ENCODE results near the gene TMEM167A. TPM values are rescaled to one million over a fixed set of nuclear protein-coding genes. Genes with fewer than 3 reads are reported as not detected.
A peak's percentile ranks its signal among the peaks of the same experiment; 100 is the strongest.

Gene TMEM167A
- total and polyA plus RNA-seq, 2 donors (not counting 1 experiment from before 2014, with no cell fraction given), result 54.0 to 89.0 TPM

DNA sequence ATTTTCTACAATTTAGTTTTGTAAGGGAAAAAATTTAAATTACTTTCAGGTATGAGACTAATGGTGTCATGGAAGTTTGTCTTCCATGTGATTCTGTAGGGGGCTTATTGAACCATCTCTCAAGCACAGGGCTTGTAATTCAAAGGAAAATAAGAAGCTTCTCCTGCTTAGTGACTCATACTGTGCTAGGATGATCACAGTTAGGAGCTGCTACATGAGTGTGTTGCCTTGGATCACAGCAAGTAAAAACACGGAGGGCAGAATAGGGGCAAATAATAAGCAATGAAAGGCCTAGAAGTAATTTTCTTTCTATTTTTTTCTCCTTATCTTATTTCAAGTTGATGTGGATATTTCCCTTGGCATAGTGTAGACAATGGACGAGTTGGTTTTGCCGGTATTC is 28.9 kb downstream of the TMEM167A start:
- H3K9ac ChIP-seq (ENCODE audit: insufficient read depth, low read length), result no peak overlapping the region
- TF ChIP-seq, protein P1, sequence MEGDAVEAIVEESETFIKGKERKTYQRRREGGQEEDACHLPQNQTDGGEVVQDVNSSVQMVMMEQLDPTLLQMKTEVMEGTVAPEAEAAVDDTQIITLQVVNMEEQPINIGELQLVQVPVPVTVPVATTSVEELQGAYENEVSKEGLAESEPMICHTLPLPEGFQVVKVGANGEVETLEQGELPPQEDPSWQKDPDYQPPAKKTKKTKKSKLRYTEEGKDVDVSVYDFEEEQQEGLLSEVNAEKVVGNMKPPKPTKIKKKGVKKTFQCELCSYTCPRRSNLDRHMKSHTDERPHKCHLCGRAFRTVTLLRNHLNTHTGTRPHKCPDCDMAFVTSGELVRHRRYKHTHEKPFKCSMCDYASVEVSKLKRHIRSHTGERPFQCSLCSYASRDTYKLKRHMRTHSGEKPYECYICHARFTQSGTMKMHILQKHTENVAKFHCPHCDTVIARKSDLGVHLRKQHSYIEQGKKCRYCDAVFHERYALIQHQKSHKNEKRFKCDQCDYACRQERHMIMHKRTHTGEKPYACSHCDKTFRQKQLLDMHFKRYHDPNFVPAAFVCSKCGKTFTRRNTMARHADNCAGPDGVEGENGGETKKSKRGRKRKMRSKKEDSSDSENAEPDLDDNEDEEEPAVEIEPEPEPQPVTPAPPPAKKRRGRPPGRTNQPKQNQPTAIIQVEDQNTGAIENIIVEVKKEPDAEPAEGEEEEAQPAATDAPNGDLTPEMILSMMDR (conservative IDR thresholded peaks at IDR 0.05 in 1 of 2, IDR thresholded peaks at IDR 0.05 in 1 of 2; ENCODE audit: low read depth in 1 of 2, low read length in 2 of 2), result no peak
- TF ChIP-seq EZH2 (IDR thresholded peaks at IDR 0.05; ENCODE audit: low read length, missing control alignments), result no peak
- H3K4me2 ChIP-seq (ENCODE audit: extremely low read depth, insufficient read depth, low read length), result no peak overlapping the region
- no peaks in the 10 kb centered on the region for H3K4me1 ChIP-seq (ENCODE audit: control insufficient read depth, extremely low read depth, insufficient read depth, low read length)
- no peak overlapping the region for H2AFZ ChIP-seq (ENCODE audit: low read length)
- no peaks in the 10 kb centered on the region for H3K79me2 ChIP-seq (ENCODE audit: control insufficient read depth, insufficient read depth, low read length)
- DNase-seq (ENCODE audit: low read depth in 2 of 2), result peak in 1 of 2 donors; percentile 37
- no peaks in the 10 kb centered on the region for H3K36me3 ChIP-seq (ENCODE audit: control insufficient read depth, insufficient read depth, low read length)
- H3K27ac ChIP-seq (ENCODE audit: insufficient read depth, low read length), result no peak overlapping the region
- no peak overlapping the region for H3K4me3 ChIP-seq (replicated peaks in 1 of 4; ENCODE audit: control extremely low read depth in 1 of 4, insufficient read depth in 1 of 4, low read depth in 3 of 4, low read length in 4 of 4)
- no peaks in the 10 kb centered on the region for H4K20me1 ChIP-seq (ENCODE audit: control insufficient read depth, extremely low read depth, insufficient read depth, low read length)
- no peaks in the 10 kb centered on the region for H3K9me3 ChIP-seq (ENCODE audit: control insufficient read depth, insufficient read depth, low read depth, low read length)
- no peaks in the 10 kb centered on the region for H3K27me3 ChIP-seq (ENCODE audit: control insufficient read depth, insufficient read depth, low read length)

DNA sequence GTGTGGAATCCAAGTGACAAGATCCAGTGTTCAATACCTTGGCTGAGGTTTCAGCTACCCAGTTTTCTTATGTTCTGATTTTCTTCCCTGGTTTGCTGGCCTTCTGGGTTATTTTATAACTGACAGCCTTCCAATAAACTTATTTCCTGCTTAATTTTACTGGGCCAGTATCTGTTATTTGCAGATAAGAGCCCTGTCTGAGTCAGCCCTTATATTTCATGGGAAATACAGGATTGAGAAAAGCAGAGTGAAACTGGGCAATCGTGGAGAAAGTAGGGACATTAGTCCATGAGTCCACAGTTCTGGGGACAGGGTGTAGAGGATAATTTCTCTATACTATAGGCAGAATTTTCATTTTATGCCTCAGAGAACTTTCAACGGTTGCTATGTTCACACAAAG is 32.3 kb downstream of the TMEM167A start:
- no peaks in the 10 kb centered on the region for H4K20me1 ChIP-seq (ENCODE audit: control insufficient read depth, extremely low read depth, insufficient read depth, low read length)
- DNase-seq (ENCODE audit: low read depth in 2 of 2), result no peak
- H3K9me3 ChIP-seq (ENCODE audit: control insufficient read depth, insufficient read depth, low read depth, low read length), result no peaks in the 10 kb centered on the region
- no peaks in the 10 kb centered on the region for H3K27me3 ChIP-seq (ENCODE audit: control insufficient read depth, insufficient read depth, low read length)
- no peak overlapping the region for H3K9ac ChIP-seq (ENCODE audit: insufficient read depth, low read length)
- H3K4me2 ChIP-seq (ENCODE audit: extremely low read depth, insufficient read depth, low read length), result no peak overlapping the region
- no peaks in the 10 kb centered on the region for H3K79me2 ChIP-seq (ENCODE audit: control insufficient read depth, insufficient read depth, low read length)
- TF ChIP-seq, protein P1 (conservative IDR thresholded peaks at IDR 0.05 in 1 of 2, IDR thresholded peaks at IDR 0.05 in 1 of 2; ENCODE audit: low read depth in 1 of 2, low read length in 2 of 2), result no peak
- H2AFZ ChIP-seq (ENCODE audit: low read length), result no peak overlapping the region
- no peaks in the 10 kb centered on the region for H3K36me3 ChIP-seq (ENCODE audit: control insufficient read depth, insufficient read depth, low read length)
- no peaks in the 10 kb centered on the region for H3K4me1 ChIP-seq (ENCODE audit: control insufficient read depth, extremely low read depth, insufficient read depth, low read length)
- no peak overlapping the region for H3K27ac ChIP-seq (ENCODE audit: insufficient read depth, low read length)
- no peak overlapping the region for H3K4me3 ChIP-seq (replicated peaks in 1 of 4; ENCODE audit: control extremely low read depth in 1 of 4, insufficient read depth in 1 of 4, low read depth in 3 of 4, low read length in 4 of 4)

DNA sequence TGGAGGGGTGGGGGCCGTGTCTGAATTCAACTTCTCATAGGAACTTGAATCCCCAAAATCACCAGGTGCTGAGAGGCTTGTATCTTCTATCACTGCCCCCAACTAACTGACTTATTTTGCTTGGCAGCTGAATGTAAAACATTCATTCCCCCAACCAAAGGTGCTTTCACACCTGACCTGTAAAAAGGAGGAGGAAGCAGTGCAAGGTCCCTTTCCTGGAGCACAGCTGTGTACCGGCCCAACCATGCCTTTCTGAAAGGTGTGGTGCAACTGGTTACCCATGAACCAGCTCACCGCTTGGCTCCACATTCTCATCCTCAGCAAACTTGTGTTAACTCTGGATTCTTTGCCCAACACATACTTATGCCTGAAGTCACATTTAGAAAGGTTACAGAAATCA is 34.7 kb downstream of the TMEM167A start:
- no peaks in the 10 kb centered on the region for H3K27me3 ChIP-seq (ENCODE audit: control insufficient read depth, insufficient read depth, low read length)
- no peak overlapping the region for H3K4me2 ChIP-seq (ENCODE audit: extremely low read depth, insufficient read depth, low read length)
- no peaks in the 10 kb centered on the region for H3K79me2 ChIP-seq (ENCODE audit: control insufficient read depth, insufficient read depth, low read length)
- no peaks in the 10 kb centered on the region for H3K4me1 ChIP-seq (ENCODE audit: control insufficient read depth, extremely low read depth, insufficient read depth, low read length)
- H2AFZ ChIP-seq (ENCODE audit: low read length), result no peak overlapping the region
- TF ChIP-seq, protein P1 (conservative IDR thresholded peaks at IDR 0.05 in 1 of 2, IDR thresholded peaks at IDR 0.05 in 1 of 2; ENCODE audit: low read depth in 1 of 2, low read length in 2 of 2), result no peak
- no peak for TF ChIP-seq EZH2 (IDR thresholded peaks at IDR 0.05; ENCODE audit: low read length, missing control alignments)
- no peaks in the 10 kb centered on the region for H4K20me1 ChIP-seq (ENCODE audit: control insufficient read depth, extremely low read depth, insufficient read depth, low read length)
- no peak for DNase-seq (ENCODE audit: low read depth in 2 of 2)
- no peak overlapping the region for H3K27ac ChIP-seq (ENCODE audit: insufficient read depth, low read length)
- no peak overlapping the region for H3K4me3 ChIP-seq (replicated peaks in 1 of 4; ENCODE audit: control extremely low read depth in 1 of 4, insufficient read depth in 1 of 4, low read depth in 3 of 4, low read length in 4 of 4)
- no peaks in the 10 kb centered on the region for H3K9me3 ChIP-seq (ENCODE audit: control insufficient read depth, insufficient read depth, low read depth, low read length)
- no peak overlapping the region for H3K9ac ChIP-seq (ENCODE audit: insufficient read depth, low read length)
- no peaks in the 10 kb centered on the region for H3K36me3 ChIP-seq (ENCODE audit: control insufficient read depth, insufficient read depth, low read length)

All from fibroblast of lung (primary cell).